ENCODE results near the gene ZSCAN4. TPM values are rescaled to one million over a fixed set of nuclear protein-coding genes. Genes with fewer than 3 reads are reported as not detected.

ZSCAN4 gene
- total RNA-seq, result not detected

GRCh38 chr19:57668635-57669034, at the start of gene ZSCAN4:
TSS of gene ZSCAN4 (plus strand) at chr19:57668935. CDS start at chr19:57676146, 7,211 bp downstream.
- POLR2A ChIA-PET, result no interaction called here
- intact Hi-C loops (cut with micrococcal nuclease), result no loop called here
- DNase-seq (no peak), ATAC-seq (no peak)
- Mint-ChIP-seq H3K4me1 (ENCODE audit: low read depth) (no peaks in the 10 kb centered on the region), H3K4me3 (no peak within 1 kb of the TSS), H3K36me3 (ENCODE audit: low read depth) (no peaks in the 10 kb centered on the region), H3K27ac (no peak within 1 kb of the TSS), H3K27me3 (peaks cover 32% of the 10 kb centered on the region), H3K9me3 (peaks cover 1% of the 10 kb centered on the region)
- CTCF ChIA-PET, result no interaction called here
- no peak for TF ChIP-seq CTCF (IDR thresholded peaks at IDR 0.05)

- H3K27ac Mint-ChIP-seq, result no peak overlapping the region
- no peak for DNase-seq
- peaks cover 10% of the 10 kb centered on the region for H3K4me1 Mint-ChIP-seq (ENCODE audit: low read depth)
- CTCF ChIA-PET, result no interaction called here
- H3K36me3 Mint-ChIP-seq (ENCODE audit: low read depth), result peaks cover 89% of the 10 kb centered on the region
- intact Hi-C loops (cut with micrococcal nuclease), result no loop called here
- H3K4me3 Mint-ChIP-seq, result no peak overlapping the region
- H3K27me3 Mint-ChIP-seq, result no peaks in the 10 kb centered on the region
- POLR2A ChIA-PET, result interaction anchor here (1.2 to 1.5 kb wide), 2 partner anchors 13 to 21 kb away, joined by 3 to 5 read pairs; partner anchors contain the start of gene ZNF211
- TF ChIP-seq CTCF (IDR thresholded peaks at IDR 0.05), result no peak
- peaks cover 82% of the 10 kb centered on the region for H3K9me3 Mint-ChIP-seq
- no peak for ATAC-seq
These were observed 47.9 kb upstream of the ZSCAN4 start for GRCh38 chr19:57620673-57621348.

GRCh38 chr19:57623091-57623490, 45.6 kb upstream of the ZSCAN4 start:
- no peak for DNase-seq
- ATAC-seq, result no peak
- CTCF ChIA-PET, result no interaction called here

GRCh38 chr19:57632987-57633831, 35.5 kb upstream of the ZSCAN4 start, which contains the start of gene ZNF211:
TSS of gene ZNF211 (plus strand) at chr19:57633168. CDS start at chr19:57633347, 179 bp downstream.
- peak within 1 kb of the TSS; percentile 87 for H3K27ac Mint-ChIP-seq

More at GRCh38 chr19:57623091-57623490, 45.6 kb upstream of the ZSCAN4 start:
- no peak overlapping the region for H3K27ac Mint-ChIP-seq
- H3K4me3 Mint-ChIP-seq, result no peak overlapping the region
- TF ChIP-seq CTCF (IDR thresholded peaks at IDR 0.05), result no peak
- intact Hi-C loops (cut with micrococcal nuclease), result no loop called here
- POLR2A ChIA-PET, result no interaction called here
- peaks cover 68% of the 10 kb centered on the region for H3K9me3 Mint-ChIP-seq
- no peaks in the 10 kb centered on the region for H3K27me3 Mint-ChIP-seq
- H3K4me1 Mint-ChIP-seq (ENCODE audit: low read depth), result no peaks in the 10 kb centered on the region
- H3K36me3 Mint-ChIP-seq (ENCODE audit: low read depth), result peaks cover 66% of the 10 kb centered on the region

More at GRCh38 chr19:57632987-57633831, 35.5 kb upstream of the ZSCAN4 start, which contains the start of gene ZNF211:
- intact Hi-C loops (cut with micrococcal nuclease), result no loop called here
- Mint-ChIP-seq H3K4me3 (peak within 1 kb of the TSS; percentile 85), H3K9me3 (peaks cover 29% of the 10 kb centered on the region), H3K4me1 (ENCODE audit: low read depth) (peaks cover 16% of the 10 kb centered on the region), H3K27me3 (no peaks in the 10 kb centered on the region), H3K36me3 (ENCODE audit: low read depth) (peaks cover 39% of the 10 kb centered on the region)
- ChIA-PET CTCF (interaction anchor here (1.9 kb wide), 1 partner anchor 49 kb away, joined by 6 read pairs; the partner anchor contains the start of gene ZNF551), POLR2A (interaction anchor here (0.7 to 2.2 kb wide), 4 partner anchors 12 to 19 kb away, joined by 3 to 6 read pairs (median 4); partner anchors contain the start of gene ZNF134)
- peak; percentile 100 for ATAC-seq
- DNase-seq, result peak; percentile 94
- TF ChIP-seq CTCF (IDR thresholded peaks at IDR 0.05), result no peak
